NT2/D1 (cell line): ENCODE results near the gene GNA12.
A peak's percentile ranks its signal among the peaks of the same experiment; 100 is the strongest.

ENCODE experiments used
- DNase-seq: peaks from one replicate; pipeline ENCODE4 v3.0.0-alpha.2; 2011; ENCODE audit warnings: low read depth, low spot score
- H3K27me3 ChIP-seq: 2 replicates; pipeline ENCODE4 v1.6.0; 2011; ENCODE audit warnings: mild to moderate bottlenecking; ENCODE audit not compliant: insufficient read length, insufficient read depth
- H3K36me3 ChIP-seq: 2 replicates; pipeline ENCODE4 v1.6.1; 2011; ENCODE audit warnings: mild to moderate bottlenecking, low read length, mixed read lengths; ENCODE audit not compliant: insufficient read depth, insufficient read length
- H3K4me1 ChIP-seq: 2 replicates; pipeline ENCODE4 v1.5.1; 2011; ENCODE audit not compliant: insufficient read depth, insufficient read length
- H3K4me3 ChIP-seq: 2 replicates; pipeline ENCODE4 v1.5.1; 2011; ENCODE audit warnings: low read depth; ENCODE audit not compliant: insufficient read length
- H3K9ac ChIP-seq: 2 replicates; pipeline ENCODE4 v1.6.0; 2011; ENCODE audit warnings: low read depth; ENCODE audit not compliant: insufficient read length
- H3K9me3 ChIP-seq: 2 replicates; pipeline ENCODE4 v1.5.1; 2011; ENCODE audit warnings: mild to moderate bottlenecking, low read length; ENCODE audit not compliant: insufficient read depth
- SUZ12 ChIP-seq: IDR thresholded peaks from 2 replicates; pipeline ENCODE4 v1.6.1; 2011; ENCODE audit not compliant: insufficient read length, insufficient read depth; ENCODE audit errors: extremely low read depth
- YY1 ChIP-seq: IDR thresholded peaks from 2 replicates; pipeline ENCODE4 v1.6.1; 2011; ENCODE audit not compliant: insufficient read length, insufficient read depth
- ZNF274 ChIP-seq: IDR thresholded peaks from 2 replicates; pipeline ENCODE4 v1.6.1; 2011; ENCODE audit warnings: mild to moderate bottlenecking, low read depth, low read length

The GNA12 gene

GRCh38 chr7:2825559-2826227 is 18.4 kb downstream of the GNA12 start:
- no peak for DNase-seq
- no peak overlapping the region for H3K4me3 ChIP-seq
- no peaks in the 10 kb centered on the region for H3K9me3 ChIP-seq
- H3K27me3 ChIP-seq: no peaks in the 10 kb centered on the region
- H3K9ac ChIP-seq: no peak overlapping the region
- peaks cover 9% of the 10 kb centered on the region for H3K36me3 ChIP-seq
- TF ChIP-seq SUZ12: no peak
- no peak for TF ChIP-seq YY1
- no peak for TF ChIP-seq ZNF274
- peaks cover 25% of the 10 kb centered on the region for H3K4me1 ChIP-seq

- DNase-seq: peak; percentile 84
- no peak overlapping the region for H3K9ac ChIP-seq
- TF ChIP-seq SUZ12 (no peak), YY1 (no peak), ZNF274 (no peak)
- peaks cover 23% of the 10 kb centered on the region for H3K4me1 ChIP-seq
- H3K27me3 ChIP-seq: no peaks in the 10 kb centered on the region
- no peak overlapping the region for H3K4me3 ChIP-seq
- H3K36me3 ChIP-seq: peaks cover 5% of the 10 kb centered on the region
- H3K9me3 ChIP-seq: no peaks in the 10 kb centered on the region
These were observed 19.2 kb downstream of the GNA12 start for GRCh38 chr7:2824678-2825461.

GRCh38 chr7:2824026-2824677 is 20.0 kb downstream of the GNA12 start:
- no peak overlapping the region for H3K9ac ChIP-seq
- peaks cover 23% of the 10 kb centered on the region for H3K4me1 ChIP-seq
- TF ChIP-seq ZNF274 (no peak), YY1 (no peak), SUZ12 (no peak)
- no peak for DNase-seq
- peaks cover 5% of the 10 kb centered on the region for H3K36me3 ChIP-seq
- H3K9me3 ChIP-seq: no peaks in the 10 kb centered on the region
- H3K4me3 ChIP-seq: no peak overlapping the region
- H3K27me3 ChIP-seq: no peaks in the 10 kb centered on the region

- no peak overlapping the region for H3K4me3 ChIP-seq
- DNase-seq: no peak
- H3K27me3 ChIP-seq: no peaks in the 10 kb centered on the region
- TF ChIP-seq SUZ12 (no peak), YY1 (no peak), ZNF274 (no peak)
- H3K9me3 ChIP-seq: no peaks in the 10 kb centered on the region
- peaks cover 24% of the 10 kb centered on the region for H3K4me1 ChIP-seq
- peaks cover 5% of the 10 kb centered on the region for H3K36me3 ChIP-seq
- H3K9ac ChIP-seq: no peak overlapping the region
These were observed 21.0 kb downstream of the GNA12 start for GRCh38 chr7:2823130-2823529.

GRCh38 chr7:2821842-2822507 is 22.1 kb downstream of the GNA12 start:
- Histone ChIP-seq H3K36me3 (no peaks in the 10 kb centered on the region), H3K27me3 (no peaks in the 10 kb centered on the region), H3K4me3 (no peak overlapping the region), H3K4me1 (peaks cover 24% of the 10 kb centered on the region), H3K9me3 (no peaks in the 10 kb centered on the region), H3K9ac (no peak overlapping the region)
- TF ChIP-seq ZNF274: no peak
- TF ChIP-seq YY1: no peak
- TF ChIP-seq SUZ12: no peak
- DNase-seq: no peak

GRCh38 chr7:2821161-2821841 is 22.8 kb downstream of the GNA12 start:
- peaks cover 24% of the 10 kb centered on the region for H3K4me1 ChIP-seq
- H3K4me3 ChIP-seq: no peak overlapping the region
- DNase-seq: peak; percentile 75
- no peak overlapping the region for H3K9ac ChIP-seq
- no peaks in the 10 kb centered on the region for H3K27me3 ChIP-seq
- H3K36me3 ChIP-seq: no peaks in the 10 kb centered on the region
- no peak for TF ChIP-seq YY1
- no peak for TF ChIP-seq ZNF274
- TF ChIP-seq SUZ12: no peak
- H3K9me3 ChIP-seq: no peaks in the 10 kb centered on the region
